ENCODE data around the gene GPHN. TPM values are rescaled to one million over a fixed set of nuclear protein-coding genes. Genes with fewer than 3 reads are reported as not detected.

Gene GPHN
- total RNA-seq, 6 donors from 2014 or later, result 24.4 to 45.1 (median 31.5) TPM

- Histone ChIP-seq H3K36me3 (no peaks in the 10 kb centered on the region), H3K4me1 (peaks cover 7 to 20% (median 11%) of the 10 kb centered on the region in 4 donors), H3K27ac (peak overlapping the region; percentile 86 to 93 (median 92)), H3K4me3 (peak overlapping the region; percentile 56 to 94 (median 83)), H3K27me3 (no peaks in the 10 kb centered on the region), H3K9me3 (no peaks in the 10 kb centered on the region)
- WGBS, 2 donors, result 2 to 3% methylated on average over 20 to 23 of the region's 23 CpGs
- ATAC-seq (ENCODE audit: low FRiP score in 2 of 2) (peak; percentile 46 to 70), DNase-seq (no peak)
- peak in 1 of 4 donors; percentile 11 for TF ChIP-seq POLR2A (IDR thresholded peaks at IDR 0.05)
- TF ChIP-seq, protein P1, sequence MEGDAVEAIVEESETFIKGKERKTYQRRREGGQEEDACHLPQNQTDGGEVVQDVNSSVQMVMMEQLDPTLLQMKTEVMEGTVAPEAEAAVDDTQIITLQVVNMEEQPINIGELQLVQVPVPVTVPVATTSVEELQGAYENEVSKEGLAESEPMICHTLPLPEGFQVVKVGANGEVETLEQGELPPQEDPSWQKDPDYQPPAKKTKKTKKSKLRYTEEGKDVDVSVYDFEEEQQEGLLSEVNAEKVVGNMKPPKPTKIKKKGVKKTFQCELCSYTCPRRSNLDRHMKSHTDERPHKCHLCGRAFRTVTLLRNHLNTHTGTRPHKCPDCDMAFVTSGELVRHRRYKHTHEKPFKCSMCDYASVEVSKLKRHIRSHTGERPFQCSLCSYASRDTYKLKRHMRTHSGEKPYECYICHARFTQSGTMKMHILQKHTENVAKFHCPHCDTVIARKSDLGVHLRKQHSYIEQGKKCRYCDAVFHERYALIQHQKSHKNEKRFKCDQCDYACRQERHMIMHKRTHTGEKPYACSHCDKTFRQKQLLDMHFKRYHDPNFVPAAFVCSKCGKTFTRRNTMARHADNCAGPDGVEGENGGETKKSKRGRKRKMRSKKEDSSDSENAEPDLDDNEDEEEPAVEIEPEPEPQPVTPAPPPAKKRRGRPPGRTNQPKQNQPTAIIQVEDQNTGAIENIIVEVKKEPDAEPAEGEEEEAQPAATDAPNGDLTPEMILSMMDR (IDR thresholded peaks at IDR 0.05), result no peak
Measured at GRCh38 chr14:66507181-66507721, 696 bp upstream of the GPHN start.

GRCh38 chr14:66508547-66508845 lies 549 bp downstream of the GPHN start:
- H3K4me1 ChIP-seq, result peaks cover 8 to 24% (median 14%) of the 10 kb centered on the region in 4 donors
- WGBS, 2 donors, result 0% methylated on average over 19 of the region's 19 CpGs; no CpG with 5 or more reads in 1 of the 2 donors
- ATAC-seq (ENCODE audit: low FRiP score in 2 of 2) (no peak), DNase-seq (no peak)
- H3K27ac ChIP-seq, result peak overlapping the region; percentile 86 to 93 (median 92)
- no peaks in the 10 kb centered on the region for H3K27me3 ChIP-seq
- H3K9me3 ChIP-seq, result no peaks in the 10 kb centered on the region
- no peaks in the 10 kb centered on the region for H3K36me3 ChIP-seq
- H3K4me3 ChIP-seq, result peak overlapping the region; percentile 75 to 95 (median 92)
- no peak for TF ChIP-seq POLR2AphosphoS5 (IDR thresholded peaks at IDR 0.05)
- TF ChIP-seq, protein P1 (IDR thresholded peaks at IDR 0.05), result no peak
- TF ChIP-seq EP300 (IDR thresholded peaks at IDR 0.05), result no peak
- TF ChIP-seq POLR2A (IDR thresholded peaks at IDR 0.05), result no peak

DNA sequence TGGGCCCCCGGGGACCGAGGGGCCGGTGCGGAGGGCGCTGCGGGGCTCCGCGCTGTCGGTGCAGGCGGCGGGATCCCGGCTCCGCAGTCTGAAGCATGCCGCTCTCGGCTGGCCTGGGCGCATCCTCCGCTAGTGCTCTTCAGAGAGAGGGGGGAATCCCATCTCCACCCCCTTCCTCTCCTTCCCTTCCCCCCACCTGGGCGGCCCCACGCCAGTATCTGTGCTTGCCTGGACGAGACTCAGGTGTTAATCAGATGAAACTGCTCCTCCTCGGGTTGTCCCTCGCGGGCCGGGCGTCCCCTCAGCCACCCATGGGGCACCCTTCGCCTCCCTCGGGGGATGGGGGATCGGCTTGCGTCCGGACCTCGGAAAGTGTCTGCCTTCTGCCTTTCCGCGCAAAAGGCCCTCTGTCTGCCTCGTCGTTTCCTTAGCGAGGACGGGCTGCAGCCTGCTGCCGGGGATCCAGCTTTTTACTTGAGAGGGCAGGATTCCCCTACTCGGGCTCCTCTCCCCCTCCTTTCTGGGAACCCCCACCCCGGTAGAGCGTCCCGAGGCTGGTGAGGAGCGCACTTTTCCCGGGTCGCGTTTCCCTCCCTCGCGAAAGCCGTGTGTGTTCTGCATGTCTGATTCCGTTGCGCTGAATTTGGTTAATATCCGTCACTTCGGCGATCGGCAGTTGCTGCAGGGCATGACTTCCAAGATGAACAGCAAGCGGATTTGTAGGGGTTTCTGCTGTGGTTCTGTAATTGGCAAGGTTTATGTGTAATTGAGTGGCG lies 1.1 kb downstream of the GPHN start:
- Histone ChIP-seq H3K4me1 (peaks cover 8 to 29% (median 17%) of the 10 kb centered on the region in 4 donors), H3K36me3 (no peaks in the 10 kb centered on the region), H3K27ac (peak overlapping the region; percentile 86 to 93 (median 92)), H3K9me3 (no peaks in the 10 kb centered on the region), H3K4me3 (peak overlapping the region; percentile 75 to 95 (median 92)), H3K27me3 (no peaks in the 10 kb centered on the region)
- TF ChIP-seq, protein P1 (IDR thresholded peaks at IDR 0.05), result no peak
- TF ChIP-seq POLR2A (IDR thresholded peaks at IDR 0.05) (no peak), EP300 (IDR thresholded peaks at IDR 0.05) (no peak), POLR2AphosphoS5 (IDR thresholded peaks at IDR 0.05) (no peak)
- ATAC-seq (ENCODE audit: low FRiP score in 2 of 2) (peak; percentile 1 to 36), DNase-seq (peak; percentile 35 to 87)
- WGBS, 2 donors, result 1% methylated on average over 6 to 46 of the region's 57 CpGs

- Histone ChIP-seq H3K9me3 (no peaks in the 10 kb centered on the region), H3K27ac (no peak overlapping the region), H3K4me3 (peak overlapping the region in 3 of 4 donors; percentile 75 to 94 (median 91)), H3K4me1 (peaks cover 8 to 29% (median 20%) of the 10 kb centered on the region in 4 donors), H3K36me3 (no peaks in the 10 kb centered on the region), H3K27me3 (no peaks in the 10 kb centered on the region)
- 52 to 53% methylated on average over 4 of the region's 4 CpGs for WGBS, 2 donors
- no peak for ATAC-seq (ENCODE audit: low FRiP score in 2 of 2)
- DNase-seq, result no peak
- TF ChIP-seq EP300 (IDR thresholded peaks at IDR 0.05) (no peak), POLR2A (IDR thresholded peaks at IDR 0.05) (no peak), POLR2AphosphoS5 (IDR thresholded peaks at IDR 0.05) (no peak)
- TF ChIP-seq, protein P1 (IDR thresholded peaks at IDR 0.05), result no peak
Measured at GRCh38 chr14:66509874-66510273, 1.9 kb downstream of the GPHN start.

All from upper lobe of left lung (tissue), 6 donors.